HG02852 (cell line): ENCODE measurements around the gene PPP1R37.
A peak's percentile ranks its signal among the peaks of the same experiment; 100 is the strongest.

Experiments used
- ATAC-seq: cut with Tn5 transposase; IDR thresholded peaks from one replicate; pipeline ENCODE4 v1.9.1; 2021; ENCODE audit warnings: mild to moderate bottlenecking, moderate library complexity; ENCODE audit not compliant: unreplicated experiment

Gene PPP1R37

GRCh38 chr19:45166723-45167252 is 73.8 kb downstream of the PPP1R37 start:
- no peak for ATAC-seq

- no peak for ATAC-seq
These were observed 75.9 kb downstream of the PPP1R37 start for GRCh38 chr19:45168767-45169351.

DNA sequence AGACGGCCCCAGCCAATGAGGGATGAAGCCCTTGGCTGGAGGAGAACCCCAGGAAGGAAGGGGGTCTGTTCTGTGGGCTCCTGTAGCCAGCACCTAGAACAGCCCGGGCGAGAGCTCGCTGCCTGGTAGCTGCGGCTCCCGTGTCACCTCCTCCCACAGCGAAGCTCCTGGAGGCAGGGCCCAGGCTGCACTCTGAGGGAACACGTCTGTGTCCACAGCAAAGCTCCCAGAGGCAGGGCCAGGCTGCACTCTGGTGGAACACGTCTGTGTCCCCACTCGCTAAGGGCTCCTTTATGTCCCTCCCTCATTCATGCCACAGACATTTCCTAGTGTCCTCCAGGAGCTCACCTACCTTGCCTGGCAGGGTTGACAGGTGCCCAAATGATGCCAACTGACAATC is 76.6 kb downstream of the PPP1R37 start:
- no peak for ATAC-seq

DNA sequence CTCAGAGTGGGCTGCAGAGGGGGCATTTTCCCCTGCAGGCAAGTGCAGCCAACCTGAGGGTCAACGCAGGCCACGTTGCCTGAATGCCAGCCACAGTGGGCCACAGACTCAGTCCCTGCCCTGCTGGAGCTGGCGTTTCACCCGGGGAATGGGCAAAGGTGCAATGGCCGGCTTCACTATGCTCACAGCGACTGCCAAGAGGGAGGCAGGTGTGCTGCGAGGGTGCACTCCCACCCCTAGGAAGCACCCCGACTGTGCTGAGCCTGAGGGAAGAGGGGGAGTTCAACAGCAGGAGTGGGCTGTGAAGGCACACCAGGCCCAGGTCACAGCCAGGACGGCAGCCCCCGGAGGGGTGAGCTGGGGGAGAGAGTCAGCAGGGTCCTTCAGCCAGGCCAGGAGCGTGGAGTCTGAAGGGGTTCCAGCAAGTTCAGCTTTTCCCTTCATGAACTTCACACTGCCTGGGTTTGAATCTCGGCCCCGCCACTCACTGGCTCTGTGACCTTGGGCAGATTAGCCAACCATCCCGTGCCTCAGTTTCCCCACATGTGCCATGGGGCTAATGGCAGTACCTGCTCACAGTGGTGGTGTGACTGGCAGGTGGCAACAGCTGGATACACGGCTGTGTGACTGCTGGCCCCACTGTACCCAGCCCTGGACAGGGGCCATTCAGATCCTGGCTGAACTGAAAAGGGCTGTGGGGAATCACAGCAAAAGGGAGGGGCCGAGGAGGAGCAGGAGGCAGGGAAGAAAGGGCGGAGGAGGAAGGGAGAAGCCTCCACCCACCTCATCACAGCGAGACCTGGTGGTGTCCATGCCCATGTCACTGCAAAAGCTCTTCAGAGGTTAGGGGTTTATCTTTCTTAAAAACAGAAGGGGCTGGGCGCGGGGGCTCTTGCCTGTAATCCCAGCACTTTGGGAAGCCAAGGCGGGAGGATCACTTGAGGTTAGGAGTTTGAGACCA is 77.4 kb downstream of the PPP1R37 start:
- no peak for ATAC-seq

GRCh38 chr19:45171211-45171623 is 78.2 kb downstream of the PPP1R37 start:
- no peak for ATAC-seq

DNA sequence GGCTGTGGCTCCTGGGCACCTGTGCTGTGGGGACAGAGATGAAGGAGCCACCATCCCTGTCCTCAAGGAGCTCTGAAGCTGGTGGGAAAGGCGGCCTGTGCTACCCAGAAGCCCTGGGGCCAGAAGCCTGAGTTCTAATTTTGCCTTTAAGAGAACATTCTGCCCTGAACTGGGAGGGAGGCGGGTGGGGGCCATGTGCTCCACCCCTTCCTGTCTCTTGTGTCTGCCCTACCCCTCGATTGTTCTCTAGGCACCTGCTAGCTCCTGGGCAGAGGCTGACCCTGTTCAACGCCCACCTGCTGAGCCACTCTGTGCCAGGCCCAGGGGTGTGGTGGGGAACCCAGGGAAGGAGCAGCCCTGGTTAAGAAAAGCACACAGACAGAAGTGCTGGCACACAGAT is 79.2 kb downstream of the PPP1R37 start:
- no peak for ATAC-seq

- no peak for ATAC-seq
These were observed 79.7 kb downstream of the PPP1R37 start for GRCh38 chr19:45172611-45173208.

GRCh38 chr19:45173816-45174215 is 80.8 kb downstream of the PPP1R37 start:
- no peak for ATAC-seq

DNA sequence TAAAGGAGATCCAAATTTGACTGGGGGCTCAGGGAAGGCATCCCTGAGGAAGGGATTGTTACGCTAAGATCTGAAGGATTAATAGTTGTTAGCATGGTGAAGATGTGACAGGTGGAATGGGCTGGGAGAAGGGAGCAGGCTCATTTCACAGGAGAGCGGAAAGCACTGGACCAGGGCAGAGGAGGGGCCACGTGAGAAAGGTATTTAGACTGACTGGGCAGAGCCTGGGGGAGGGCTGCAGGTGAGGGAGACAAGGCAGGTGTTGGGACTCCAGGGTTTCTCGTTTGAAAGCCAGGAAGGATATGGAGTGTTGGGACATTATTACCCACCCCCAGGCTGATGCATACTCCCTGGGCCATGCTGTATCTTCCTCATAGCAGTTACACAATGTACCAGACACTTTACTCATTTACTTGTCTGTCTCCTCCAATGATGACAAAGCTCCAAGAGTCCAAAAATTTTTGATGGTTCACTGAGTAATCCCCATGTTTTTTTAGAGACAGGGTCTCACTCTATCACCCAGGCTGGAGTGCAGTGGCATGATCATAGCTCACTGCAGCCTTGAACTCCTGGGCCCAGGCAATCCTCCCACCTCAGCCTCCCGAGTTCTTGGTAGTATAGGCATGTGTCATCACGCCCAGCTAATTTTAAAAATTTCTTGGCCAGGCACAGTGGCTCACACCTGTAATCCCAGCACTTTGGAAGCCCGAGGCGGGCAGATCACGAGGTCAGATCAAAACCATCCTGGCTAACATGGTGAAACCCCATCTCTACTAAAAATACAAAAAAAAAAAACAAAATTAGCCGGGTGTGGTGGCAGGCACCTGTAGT is 82.8 kb downstream of the PPP1R37 start:
- ATAC-seq = no peak

- ATAC-seq = peak; percentile 8
These were observed 84.9 kb downstream of the PPP1R37 start, which contains the start of gene TRAPPC6A for GRCh38 chr19:45177817-45178261. TSS of gene TRAPPC6A (minus strand) at chr19:45178237. CDS start at chr19:45178218, 19 bp downstream.

DNA sequence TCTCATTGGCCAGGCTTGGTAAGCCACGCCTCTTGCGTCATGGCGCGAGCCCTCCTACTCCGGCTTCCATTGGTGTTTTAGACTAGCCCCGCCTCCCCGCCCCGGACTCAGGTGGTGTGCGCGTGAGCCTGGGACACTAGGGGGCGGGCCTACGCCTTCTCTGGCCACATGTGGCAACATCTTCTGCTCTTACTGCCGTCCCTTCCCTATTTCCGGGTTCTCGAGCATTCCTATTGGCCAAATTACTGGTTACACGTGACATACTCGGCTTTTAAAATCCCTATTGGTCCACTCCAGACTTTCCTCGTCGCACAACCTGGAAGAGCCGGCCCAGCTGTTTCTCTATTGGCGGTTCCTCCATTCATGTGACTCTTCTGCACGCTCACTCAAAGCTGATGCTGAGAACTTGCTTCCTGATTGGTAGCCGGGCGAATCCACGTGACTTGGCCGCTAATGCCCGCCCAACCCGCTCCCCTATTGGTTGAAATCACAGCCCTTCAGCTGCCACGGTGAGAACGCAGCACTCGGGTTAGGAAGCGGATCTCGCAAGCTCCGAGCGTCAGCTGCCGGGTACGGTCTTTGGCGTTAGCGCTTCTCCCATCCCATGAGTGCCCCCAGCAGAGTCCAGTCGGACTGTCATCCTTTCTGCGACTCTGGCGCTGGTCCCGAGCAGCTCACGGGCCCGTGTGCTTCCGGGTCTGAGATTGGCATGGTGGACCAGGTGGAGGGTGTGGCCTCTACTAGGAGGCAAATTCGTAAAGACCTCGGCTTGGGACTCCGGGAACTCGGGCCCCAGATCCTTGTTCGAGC is 85.5 kb downstream of the PPP1R37 start, which contains the start of gene BLOC1S3:
BLOC1S3 (plus strand) TSS at position 523 of the 810 bp plus-strand sequence. CDS start 513 bp downstream, outside the sequence.
- peak; percentile 82 for ATAC-seq

DNA sequence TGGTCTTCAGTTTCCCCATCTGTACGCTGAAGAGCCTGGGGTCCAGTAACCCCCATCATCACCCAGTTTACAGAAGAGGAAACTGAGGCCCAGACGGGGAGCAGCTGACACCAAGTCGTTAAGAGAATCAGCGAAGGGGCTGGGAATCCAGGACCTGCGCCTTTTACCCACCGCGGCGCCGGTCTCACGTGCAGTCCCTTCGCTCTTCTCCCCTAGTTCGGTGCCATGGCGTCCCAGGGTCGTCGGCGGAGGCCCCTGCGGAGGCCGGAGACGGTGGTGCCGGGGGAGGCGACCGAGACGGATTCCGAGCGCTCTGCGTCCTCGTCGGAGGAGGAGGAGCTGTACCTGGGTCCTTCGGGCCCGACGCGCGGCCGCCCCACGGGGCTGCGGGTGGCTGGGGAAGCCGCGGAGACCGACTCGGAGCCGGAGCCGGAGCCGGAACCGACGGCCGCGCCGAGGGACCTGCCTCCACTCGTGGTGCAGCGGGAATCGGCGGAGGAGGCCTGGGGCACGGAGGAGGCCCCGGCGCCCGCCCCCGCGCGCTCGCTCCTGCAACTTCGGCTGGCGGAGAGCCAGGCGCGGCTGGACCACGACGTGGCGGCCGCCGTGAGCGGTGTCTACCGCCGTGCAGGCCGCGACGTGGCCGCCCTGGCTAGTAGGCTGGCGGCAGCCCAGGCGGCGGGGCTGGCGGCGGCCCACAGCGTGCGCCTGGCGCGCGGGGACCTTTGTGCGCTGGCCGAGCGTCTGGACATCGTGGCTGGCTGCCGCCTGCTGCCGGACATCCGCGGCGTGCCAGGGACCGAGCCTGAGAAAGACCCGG is 86.3 kb downstream of the PPP1R37 start:
- no peak for ATAC-seq

DNA sequence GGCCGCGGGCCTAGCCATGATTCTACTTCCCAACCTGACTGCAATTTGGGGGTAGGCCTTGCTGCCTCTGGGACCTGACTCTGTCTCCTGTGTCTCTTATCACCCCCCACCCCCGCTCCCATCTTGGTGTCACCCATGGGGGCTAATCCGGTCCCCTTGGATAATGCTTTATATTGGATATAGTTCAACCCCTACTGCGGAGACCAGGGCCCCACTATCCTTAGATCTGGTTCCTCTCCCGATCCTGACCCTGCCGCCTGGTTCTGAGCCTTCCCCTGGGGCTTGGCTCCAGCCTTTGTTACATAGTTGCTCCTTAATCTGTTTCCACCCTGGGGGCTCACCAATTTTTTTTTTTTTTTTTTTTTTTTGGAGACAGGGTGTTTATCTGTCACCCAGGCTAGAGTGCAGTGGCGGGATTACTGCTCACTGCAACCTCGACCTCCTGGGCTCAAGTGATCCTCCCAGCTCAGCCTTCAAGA is 87.0 kb downstream of the PPP1R37 start:
- ATAC-seq = no peak

DNA sequence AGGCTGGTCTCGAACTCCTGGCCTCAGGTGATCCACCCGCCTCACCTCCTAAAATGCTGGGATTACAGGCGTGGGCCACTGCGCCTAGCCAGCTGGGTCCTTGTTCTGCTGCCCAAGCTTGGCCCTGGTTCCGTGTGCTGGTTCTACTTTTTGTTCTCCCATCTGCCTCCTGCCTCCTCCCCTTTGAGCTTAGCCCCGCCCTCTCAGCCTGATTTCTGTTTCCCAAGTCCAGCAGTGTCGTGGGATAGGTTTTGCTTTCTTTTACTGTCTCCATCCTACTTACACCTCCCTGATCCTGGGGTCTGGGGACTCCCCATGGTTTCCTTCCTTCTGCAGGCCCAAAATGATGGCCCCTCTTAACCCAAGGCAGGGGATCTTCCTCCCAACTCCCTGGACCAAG is 88.0 kb downstream of the PPP1R37 start:
- ATAC-seq = no peak

DNA sequence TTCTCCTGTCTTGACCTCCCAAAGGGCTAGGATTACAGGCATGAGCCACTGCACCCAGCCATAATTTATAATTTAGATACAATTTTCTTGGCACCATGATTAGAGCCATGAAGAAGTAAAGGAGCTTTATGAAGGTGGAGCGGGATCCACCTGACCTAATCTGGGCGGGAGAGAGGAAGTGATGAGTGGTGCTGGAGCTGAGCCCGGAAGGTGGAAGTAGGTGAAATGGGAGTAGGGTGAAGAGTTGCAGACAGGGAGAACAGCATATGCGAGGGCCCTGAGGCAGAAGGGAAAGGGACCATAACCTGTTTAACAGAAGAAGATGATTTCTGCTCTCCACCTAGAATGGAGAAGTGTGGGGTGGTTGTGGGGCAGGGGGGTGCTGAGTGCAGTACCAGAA is 89.8 kb downstream of the PPP1R37 start:
- no peak for ATAC-seq

DNA sequence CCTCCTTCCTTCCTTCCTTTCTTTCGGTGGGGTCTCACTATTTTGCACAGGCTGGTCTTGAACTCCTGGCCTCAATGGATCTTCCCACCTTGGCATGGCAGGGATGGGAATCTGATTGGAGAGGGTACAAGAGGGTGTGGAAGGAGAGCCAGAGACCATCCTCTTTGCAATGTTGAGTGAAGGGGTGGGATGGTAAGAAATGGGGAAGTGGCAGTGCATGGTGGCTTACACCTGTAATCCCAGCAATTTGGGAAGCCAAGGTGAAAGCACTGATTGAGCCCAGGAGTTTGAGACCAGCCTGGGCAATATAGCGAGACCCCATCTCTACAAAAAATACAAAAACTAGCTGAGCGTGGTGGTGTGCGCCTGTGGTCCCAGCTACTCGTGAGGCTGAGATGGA is 91.1 kb downstream of the PPP1R37 start:
- no peak for ATAC-seq

GRCh38 chr19:45186509-45187334 is 93.7 kb downstream of the PPP1R37 start:
- no peak for ATAC-seq
